Urinary bladder (tissue), 4 donors: Measurements from ENCODE around the gene LILRA6. TPM values are rescaled to one million over a fixed set of nuclear protein-coding genes. Genes with fewer than 3 reads are reported as not detected.
"Not testable (repeated sequence)": the region's sequence is repeated elsewhere in the genome, so short reads cannot be mapped to it uniquely, and the experiment has no call there.

Experiments
- DNase-seq: peaks from one replicate; pipeline ENCODE4 v3.0.0-alpha.2; 2015; ENCODE audit errors: extremely low spot score
- H3K27ac ChIP-seq: one replicate; pipeline ENCODE4 v1.5.1; 2013; ENCODE audit warnings: low read depth, mild to moderate bottlenecking, moderate library complexity
- H3K36me3 ChIP-seq: one replicate; pipeline ENCODE4 v1.6.1; 2013; ENCODE audit warnings: mild to moderate bottlenecking, moderate library complexity; ENCODE audit not compliant: insufficient read depth
- H3K4me1 ChIP-seq: one replicate; pipeline ENCODE4 v1.6.1; 2013; ENCODE audit warnings: mild to moderate bottlenecking, moderate library complexity; ENCODE audit not compliant: insufficient read depth
- H3K4me3 ChIP-seq: one replicate; pipeline ENCODE4 v1.5.1; 2013; ENCODE audit warnings: low read depth, low read length
- WGBS: extraction: QIAGEN DNeasy Blood & Tissue Kit; methylation state at CpG from one replicate; pipeline ENCODE4 v1.1.7; 2013; 5-methylcytosine and 5-hydroxymethylcytosine counted together
- polyA plus RNA-seq: library from polyadenylated mRNA; stranded (reverse); fragments of 200-250 nt; gene quantifications from one replicate; pipeline ENCODE4 v1.2.3, GENCODE V29; 2013
- total RNA-seq: library from RNA; depleted of rRNA; stranded (reverse); fragments of >200 nt; gene quantifications from one replicate; pipeline ENCODE4 v1.2.3, GENCODE V29; 2014
- donor health status: healthy with polysubstance abuse.
- donor health status: healthy.

LILRA6 gene
- total and polyA plus RNA-seq, 2 donors: 0.95 to 3.4 TPM

GRCh38 chr19:54231077-54231931 is 11.3 kb downstream of the LILRA6 start:
- WGBS: 18% methylated on average over 21 of the region's 21 CpGs

DNA sequence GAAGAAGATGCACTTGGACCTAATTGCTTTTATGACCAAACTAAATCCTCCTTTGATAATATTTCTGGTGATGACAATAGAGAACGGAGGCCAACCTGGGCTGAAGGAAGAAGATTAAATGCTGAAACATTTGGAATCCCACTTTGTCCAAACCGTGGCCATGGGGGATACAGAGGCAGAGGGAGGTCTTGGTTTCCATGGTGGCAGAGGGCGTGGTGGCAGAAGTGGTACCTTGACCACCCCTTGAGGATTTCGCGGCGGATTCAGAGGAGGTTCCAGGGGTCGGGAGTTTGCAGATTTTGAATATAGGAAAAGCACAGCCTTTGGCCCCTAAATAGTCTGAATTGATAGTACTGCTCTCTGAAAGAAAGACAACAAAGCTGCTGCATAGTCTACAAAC is 12.6 kb downstream of the LILRA6 start:
- no peaks in the 10 kb centered on the region for H3K4me1 ChIP-seq
- H3K27ac ChIP-seq: no peak overlapping the region
- no peaks in the 10 kb centered on the region for H3K36me3 ChIP-seq
- H3K4me3 ChIP-seq: no peak overlapping the region
- DNase-seq: no peak
- WGBS: 85% methylated on average over 7 of the region's 7 CpGs

More at GRCh38 chr19:54231077-54231931, 11.3 kb downstream of the LILRA6 start:
- H3K4me3 ChIP-seq: no peak overlapping the region
- H3K27ac ChIP-seq: no peak overlapping the region
- H3K36me3 ChIP-seq: no peaks in the 10 kb centered on the region
- DNase-seq: peak; percentile 43
- no peaks in the 10 kb centered on the region for H3K4me1 ChIP-seq

DNA sequence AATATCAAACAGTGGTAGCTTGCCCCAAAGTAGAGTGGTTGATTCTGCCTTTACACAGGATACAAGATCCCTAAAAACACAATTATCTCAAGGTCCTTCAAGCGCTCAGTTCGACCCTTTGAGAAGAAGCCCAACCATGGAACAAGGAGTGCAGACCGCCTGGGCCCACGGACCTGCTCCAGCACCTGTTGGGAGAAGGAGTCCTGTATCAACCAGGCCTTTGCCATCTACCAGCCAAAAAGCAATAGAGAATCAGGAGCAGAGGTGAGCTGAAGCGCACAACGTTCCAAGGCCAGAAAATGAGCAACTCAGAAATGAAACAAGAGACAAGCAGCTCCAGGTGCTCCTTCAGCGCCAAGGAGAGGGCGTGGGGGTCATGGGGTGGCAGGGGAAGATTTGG is 13.4 kb downstream of the LILRA6 start:
- no peaks in the 10 kb centered on the region for H3K36me3 ChIP-seq
- DNase-seq: no peak
- 88% methylated on average over 8 of the region's 8 CpGs for WGBS
- no peaks in the 10 kb centered on the region for H3K4me1 ChIP-seq
- no peak overlapping the region for H3K27ac ChIP-seq
- H3K4me3 ChIP-seq: no peak overlapping the region

GRCh38 chr19:54224619-54225018 is 18.0 kb downstream of the LILRA6 start:
- H3K4me1 ChIP-seq, H3K27ac ChIP-seq, H3K36me3 ChIP-seq, H3K4me3 ChIP-seq, DNase-seq: not testable (repeated sequence)
- WGBS: 82% methylated on average over 10 of the region's 10 CpGs

- DNase-seq, H3K4me1 ChIP-seq, H3K27ac ChIP-seq, H3K4me3 ChIP-seq, H3K36me3 ChIP-seq: not testable (repeated sequence)
- 64% methylated on average over 5 of the region's 5 CpGs for WGBS
These were observed 18.7 kb downstream of the LILRA6 start for GRCh38 chr19:54223937-54224281.

- not testable (repeated sequence) for H3K4me1 ChIP-seq, H3K36me3 ChIP-seq, DNase-seq, H3K27ac ChIP-seq, H3K4me3 ChIP-seq
- 44% methylated on average over 14 of the region's 14 CpGs for WGBS
These were observed 19.2 kb downstream of the LILRA6 start for GRCh38 chr19:54223277-54223936.

DNA sequence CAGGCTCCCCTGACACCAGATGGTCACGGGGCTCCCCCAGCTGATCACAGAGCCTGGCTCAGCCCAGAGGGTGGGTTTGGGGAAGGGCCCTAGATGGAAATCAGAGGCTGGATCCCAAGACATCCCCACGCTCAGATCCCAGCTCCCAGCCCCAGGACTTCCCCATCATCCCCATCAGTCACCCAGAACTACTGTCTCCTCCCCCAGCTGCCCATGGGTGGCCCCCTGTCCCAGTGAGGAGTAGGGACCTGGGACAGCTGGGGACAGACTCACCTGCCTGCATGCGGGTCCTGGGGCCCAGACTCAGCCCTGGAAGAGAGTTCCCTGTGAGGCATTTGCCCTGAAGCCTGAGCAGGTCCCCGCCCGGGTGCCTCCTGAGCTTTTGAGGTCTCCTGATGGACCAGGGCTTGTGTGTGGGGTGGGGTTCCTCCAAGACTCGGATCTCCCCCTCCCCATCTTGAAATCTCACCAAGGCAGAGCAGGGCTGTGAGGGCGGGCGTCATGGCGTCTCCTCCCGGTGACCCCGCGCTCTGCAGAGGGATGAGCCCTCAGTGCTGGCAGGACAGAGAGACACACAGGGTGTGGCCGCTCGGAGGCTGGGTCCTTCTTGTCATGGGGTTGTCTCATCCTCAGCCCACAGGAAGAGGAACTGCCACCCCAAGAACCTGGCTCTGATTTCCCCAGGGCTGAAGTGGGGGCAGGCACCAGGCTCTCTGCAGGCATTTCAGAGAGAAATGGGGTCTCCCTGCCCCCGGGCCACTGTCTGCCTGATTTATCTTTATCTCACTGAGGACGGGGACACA is 19.9 kb downstream of the LILRA6 start, which contains the start of gene LILRB3:
TSS of gene LILRB3 (minus strand) at position 534 of the 803 bp plus-strand sequence. CDS start at position 503, 31 bp downstream.
- not testable (repeated sequence) for H3K4me1 ChIP-seq, H3K4me3 ChIP-seq, H3K27ac ChIP-seq, DNase-seq, H3K36me3 ChIP-seq
- WGBS: 61% methylated on average over 15 of the region's 16 CpGs

GRCh38 chr19:54221947-54222346 is 20.6 kb downstream of the LILRA6 start:
- WGBS: 81% methylated on average over 7 of the region's 7 CpGs
- not testable (repeated sequence) for H3K4me1 ChIP-seq, DNase-seq, H3K27ac ChIP-seq, H3K36me3 ChIP-seq, H3K4me3 ChIP-seq

DNA sequence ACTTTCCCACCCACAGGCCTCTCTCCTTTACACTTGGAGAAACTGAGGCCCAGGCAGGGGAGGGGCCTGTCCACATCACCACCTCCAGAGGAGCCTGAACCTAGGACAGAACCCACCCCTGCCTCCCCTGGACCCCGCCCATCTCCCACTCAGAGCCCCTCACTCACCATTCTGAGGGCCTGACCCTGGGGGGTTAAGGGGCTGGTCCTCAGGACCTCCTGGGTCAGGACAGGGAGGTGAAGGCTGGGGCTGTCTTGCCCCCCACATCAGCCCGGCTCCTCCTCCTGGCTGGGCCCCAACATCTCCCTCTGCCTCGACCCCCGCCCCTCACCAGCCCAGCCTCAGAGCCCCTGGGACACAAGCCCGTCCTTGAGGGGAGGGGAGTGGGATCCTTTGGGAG is 22.9 kb downstream of the LILRA6 start:
- not testable (repeated sequence) for H3K36me3 ChIP-seq, H3K4me3 ChIP-seq, DNase-seq, H3K4me1 ChIP-seq, H3K27ac ChIP-seq
- 83% methylated on average over 2 of the region's 5 CpGs for WGBS

DNA sequence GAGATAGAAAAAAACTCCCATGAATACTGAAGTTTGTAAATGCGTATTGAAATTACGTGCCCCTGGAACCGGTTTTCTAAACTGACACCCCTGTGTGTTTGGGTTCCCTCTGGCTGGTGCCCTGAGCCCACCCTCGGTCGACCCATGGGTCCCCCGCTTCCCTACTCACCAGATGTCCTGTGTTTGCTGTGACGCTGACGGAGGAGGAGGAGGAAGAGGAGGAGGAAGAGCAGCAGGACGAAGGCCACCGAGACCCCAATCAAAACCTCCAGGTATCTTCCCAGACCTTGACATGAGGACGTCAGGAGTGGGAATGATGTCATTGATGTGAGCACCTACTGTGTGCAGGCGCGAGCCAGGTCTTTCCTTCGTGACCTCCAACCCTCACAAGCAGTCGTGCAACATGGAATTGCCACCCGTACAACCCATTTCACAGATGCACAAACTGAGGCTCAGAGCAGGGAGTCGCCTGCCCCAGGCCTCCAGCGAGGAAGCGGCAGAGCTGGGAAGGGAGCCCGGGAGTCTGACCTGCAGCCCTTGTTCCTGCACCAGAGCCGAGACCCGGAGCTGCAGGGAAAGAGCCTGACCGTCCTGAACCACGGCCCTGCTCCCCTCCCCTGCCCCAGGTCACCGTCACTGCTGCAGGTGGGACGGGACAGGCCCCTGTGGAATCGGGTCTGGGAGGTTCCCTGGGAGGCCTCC is 23.5 kb downstream of the LILRA6 start:
- H3K27ac ChIP-seq: no peak overlapping the region
- no peaks in the 10 kb centered on the region for H3K36me3 ChIP-seq
- 86% methylated on average over 27 of the region's 27 CpGs for WGBS
- no peaks in the 10 kb centered on the region for H3K4me1 ChIP-seq
- DNase-seq: no peak
- H3K4me3 ChIP-seq: no peak overlapping the region

GRCh38 chr19:54218259-54218658 is 24.3 kb downstream of the LILRA6 start:
- Histone ChIP-seq H3K4me1 (no peaks in the 10 kb centered on the region), H3K27ac (no peak overlapping the region), H3K36me3 (no peaks in the 10 kb centered on the region), H3K4me3 (no peak overlapping the region)
- DNase-seq: no peak
- WGBS: 76% methylated on average over 8 of the region's 8 CpGs

- 50% methylated on average over 14 of the region's 20 CpGs for WGBS
- not testable (repeated sequence) for H3K4me1 ChIP-seq, H3K36me3 ChIP-seq, H3K27ac ChIP-seq, DNase-seq, H3K4me3 ChIP-seq
These were observed 24.9 kb downstream of the LILRA6 start for GRCh38 chr19:54217517-54218247.
